HG02973 (cell line): ENCODE results near the gene FNBP1.
A peak's percentile ranks its signal among the peaks of the same experiment; 100 is the strongest.
"Not testable (repeated sequence)": the region's sequence is repeated elsewhere in the genome, so short reads cannot be mapped to it uniquely, and the experiment has no call there.

Experiments used
- ATAC-seq: cut with Tn5 transposase; IDR thresholded peaks from one replicate; pipeline ENCODE4 v1.9.1; 2021; ENCODE audit warnings: moderate library complexity; ENCODE audit not compliant: unreplicated experiment

FNBP1 gene

GRCh38 chr9:129962889-129963703, 79.9 kb downstream of the FNBP1 start:
- peak; percentile 70 for ATAC-seq

DNA sequence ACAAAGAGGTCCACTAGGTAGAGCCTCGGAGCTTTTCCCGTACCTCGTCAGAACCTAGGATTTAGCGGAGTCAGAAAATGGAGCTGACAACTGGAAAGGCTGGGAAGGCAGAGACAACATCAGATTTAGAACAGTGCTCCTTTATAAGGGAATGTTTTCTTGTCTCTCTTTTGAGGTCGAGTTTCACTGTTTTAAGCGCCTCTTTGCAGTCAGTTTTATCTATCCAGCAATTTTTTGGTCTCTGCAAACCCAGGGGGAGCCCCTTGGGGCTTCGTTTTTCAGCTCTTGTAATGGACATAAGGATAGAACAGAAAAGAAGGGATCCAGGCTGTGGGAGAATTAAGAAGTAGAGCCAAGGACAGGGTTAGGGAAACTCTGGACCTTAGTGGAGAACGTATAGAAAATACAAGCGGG, 80.5 kb downstream of the FNBP1 start:
- ATAC-seq = no peak

DNA sequence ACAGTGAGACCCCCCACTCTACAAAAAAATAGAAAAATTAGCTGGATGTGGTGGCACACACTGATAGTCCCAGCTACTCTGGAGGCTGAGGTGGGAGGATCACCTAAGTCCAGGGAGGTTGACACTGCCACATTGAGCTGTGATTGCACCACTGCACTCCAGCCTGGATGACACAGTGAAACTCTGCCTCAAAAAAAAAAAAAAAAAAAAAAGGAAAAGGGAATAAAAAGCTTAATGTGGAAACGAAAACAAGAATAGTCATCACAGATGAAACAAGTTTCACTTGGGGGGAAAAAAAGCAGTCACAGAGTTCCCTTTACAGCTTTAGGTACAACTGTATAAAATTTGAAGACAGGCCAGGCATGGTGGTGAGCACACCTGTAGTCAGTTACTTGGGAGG, 84.2 kb downstream of the FNBP1 start:
- ATAC-seq = no peak

GRCh38 chr9:129954868-129955550, 88.0 kb downstream of the FNBP1 start:
- no peak for ATAC-seq

DNA sequence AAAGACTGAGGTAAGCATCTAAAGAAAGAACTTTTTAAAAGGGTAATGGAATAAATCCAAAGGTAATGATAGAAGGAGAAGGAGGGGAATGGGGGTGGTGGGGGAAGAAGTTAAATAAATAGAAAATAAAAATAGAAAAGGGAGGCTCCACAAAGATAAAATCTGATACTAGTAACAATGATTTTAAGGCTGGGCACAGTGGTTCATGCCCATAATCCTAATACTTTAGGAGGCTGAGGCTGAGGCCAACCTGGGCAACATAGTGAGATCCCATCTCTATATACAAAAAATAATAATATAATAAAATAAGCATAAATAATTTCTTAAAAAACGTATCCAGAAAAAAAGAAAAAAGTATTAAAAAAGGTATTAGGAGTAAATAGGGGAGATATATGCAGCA, 89.3 kb downstream of the FNBP1 start:
- no peak for ATAC-seq

DNA sequence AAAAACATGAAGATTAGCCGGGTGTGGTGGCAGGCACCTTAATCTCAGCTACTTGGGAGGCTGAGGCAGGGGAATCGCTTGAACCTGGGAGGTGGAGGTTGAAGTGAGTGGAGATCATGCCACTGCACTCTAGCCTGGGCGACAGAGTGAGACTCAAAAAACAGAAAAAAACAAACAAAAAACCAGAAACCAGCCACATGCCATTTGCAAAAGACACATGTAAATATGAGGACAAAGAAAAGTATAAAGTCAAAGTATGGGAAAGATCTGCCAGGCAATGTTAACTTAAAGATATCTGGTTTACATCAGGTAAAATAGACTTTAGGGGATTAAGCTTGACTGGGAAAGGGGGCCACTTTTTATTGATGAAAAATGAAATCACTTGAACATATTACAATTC, 90.7 kb downstream of the FNBP1 start:
- ATAC-seq = no peak

GRCh38 chr9:129949821-129950220, 93.2 kb downstream of the FNBP1 start:
- no peak for ATAC-seq

DNA sequence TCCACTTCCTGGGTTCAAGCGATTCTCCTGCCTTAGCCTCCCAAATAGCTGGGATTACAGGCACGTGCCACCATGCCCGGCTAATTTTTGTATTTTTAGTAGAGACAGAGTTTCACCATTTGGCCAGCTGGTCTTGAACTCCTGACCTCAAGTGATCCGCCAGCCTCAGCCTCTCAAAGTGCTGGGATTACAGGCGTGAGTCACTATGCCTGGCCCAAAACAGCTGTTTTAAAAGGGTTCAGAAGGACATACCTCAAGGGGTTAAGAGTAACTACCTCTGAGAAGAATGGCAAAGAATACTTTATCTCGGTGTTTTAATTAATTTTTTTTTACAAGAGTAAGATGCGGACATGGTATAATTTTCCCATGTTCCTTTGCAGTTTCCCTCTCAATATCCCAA, 94.4 kb downstream of the FNBP1 start:
- ATAC-seq = not testable (repeated sequence)

DNA sequence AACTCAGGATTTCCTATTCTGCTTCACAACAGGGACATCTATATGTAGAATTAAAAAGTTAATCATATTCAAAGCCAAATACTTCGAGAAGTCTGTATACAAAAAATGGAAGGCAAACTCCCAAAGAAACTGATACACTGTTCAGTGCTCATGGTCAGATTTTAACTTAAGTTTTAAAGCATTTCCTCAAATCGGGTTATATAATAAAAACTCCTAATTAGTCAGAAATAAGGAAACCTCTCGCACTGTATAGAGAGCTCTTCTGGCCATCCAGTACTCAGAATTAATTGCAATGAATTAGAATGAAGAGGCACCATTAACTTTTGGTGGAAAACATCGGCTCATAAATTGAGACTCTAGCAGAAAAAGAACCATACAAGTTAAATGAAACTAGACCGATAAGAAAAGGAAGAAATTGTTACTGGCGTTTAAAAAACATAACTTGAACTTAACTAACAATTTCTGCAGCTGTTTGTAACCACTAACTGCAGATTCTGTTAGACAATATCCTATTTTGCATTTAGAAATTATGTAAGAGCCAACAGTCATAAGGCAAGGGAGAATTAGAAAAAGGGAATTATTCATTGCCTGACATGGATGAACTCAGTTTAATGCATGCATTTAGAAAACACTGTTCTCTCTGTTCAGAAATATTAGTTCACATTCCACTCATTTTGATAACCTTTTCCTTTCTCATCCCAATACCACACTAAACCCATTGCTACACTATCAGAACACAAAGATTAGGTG, 96.6 kb downstream of the FNBP1 start:
- ATAC-seq = no peak

GRCh38 chr9:129945314-129945713, 97.7 kb downstream of the FNBP1 start:
- no peak for ATAC-seq

DNA sequence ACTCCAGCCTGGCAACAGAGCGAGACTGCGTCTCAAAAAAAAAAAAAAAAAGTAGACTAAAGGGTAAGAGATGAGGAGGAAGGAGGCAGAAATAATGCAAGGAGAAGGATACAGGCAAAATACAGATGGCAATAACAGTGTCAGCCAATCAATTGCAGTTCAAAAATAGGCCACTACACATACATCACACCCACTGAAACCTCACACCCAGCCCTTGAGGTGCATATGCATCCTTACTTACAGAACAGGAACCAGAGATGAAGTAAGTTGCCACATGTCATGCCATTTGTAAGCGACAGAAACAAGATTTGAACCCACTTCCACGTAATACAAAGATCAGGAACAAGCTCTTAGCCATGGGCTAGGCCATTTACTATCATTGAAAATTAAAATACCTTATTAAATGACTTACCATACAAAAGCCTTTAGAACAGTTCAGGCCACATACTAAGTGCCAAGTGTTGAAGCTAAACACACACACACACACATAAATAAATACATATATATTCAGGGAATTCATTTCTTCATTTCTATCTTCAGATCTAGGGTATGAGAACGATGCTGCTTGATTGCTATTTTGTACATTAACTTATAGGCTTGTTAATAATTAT, 98.4 kb downstream of the FNBP1 start:
- no peak for ATAC-seq

GRCh38 chr9:129939431-129939830, 103.6 kb downstream of the FNBP1 start:
- ATAC-seq = no peak

DNA sequence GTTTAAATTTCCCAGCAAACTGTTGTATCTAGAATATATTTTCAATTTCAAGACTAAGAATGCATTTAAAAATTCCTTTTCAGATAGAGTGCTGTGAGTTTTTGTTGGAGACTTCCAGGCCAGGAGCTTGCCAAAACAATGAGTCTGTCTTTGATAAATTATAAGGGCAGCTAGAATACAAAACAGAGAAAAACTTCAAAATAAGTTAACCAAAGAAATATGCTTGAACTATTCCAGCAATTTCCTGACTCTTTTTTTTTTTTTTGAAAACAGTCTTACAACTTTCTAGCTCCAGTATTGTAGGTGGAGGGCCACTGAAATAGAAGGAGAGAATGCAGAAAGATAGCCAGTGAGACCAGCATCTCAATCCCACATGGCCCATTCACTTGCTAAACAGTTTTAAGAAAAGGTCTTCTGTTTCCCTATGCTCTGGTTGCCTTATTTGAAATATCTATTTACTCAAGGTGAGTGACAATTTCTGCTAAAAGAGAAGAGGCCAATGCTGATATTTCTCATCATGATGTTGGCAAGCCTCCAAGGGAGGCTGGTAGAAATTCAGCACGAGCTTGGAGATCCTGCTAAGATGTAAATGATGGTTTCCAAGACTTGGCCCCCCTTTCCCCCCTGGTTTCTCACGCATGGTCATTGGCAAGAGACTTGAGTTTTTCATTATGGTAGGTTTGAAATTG, 104.6 kb downstream of the FNBP1 start:
- ATAC-seq = no peak

DNA sequence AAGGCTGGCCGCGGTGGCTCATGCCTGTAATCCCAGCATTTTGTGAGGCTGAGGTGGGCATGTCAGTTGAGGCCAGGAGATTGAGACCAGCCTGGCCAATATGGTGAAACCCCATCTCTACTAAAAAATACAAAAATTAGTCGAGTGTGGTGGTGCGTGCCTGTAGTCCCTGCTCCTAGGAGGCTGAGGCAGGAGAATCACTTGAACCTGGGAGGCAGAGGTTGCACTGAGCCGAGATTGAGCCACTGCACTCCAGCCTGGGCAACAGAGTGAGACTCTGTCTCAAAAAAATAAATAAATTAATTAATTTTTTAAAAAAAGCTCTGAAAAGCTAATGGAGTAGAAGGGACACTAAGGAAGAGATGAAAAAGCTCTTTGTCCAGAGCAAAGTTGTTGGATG, 105.1 kb downstream of the FNBP1 start:
- ATAC-seq = not testable (repeated sequence)

DNA sequence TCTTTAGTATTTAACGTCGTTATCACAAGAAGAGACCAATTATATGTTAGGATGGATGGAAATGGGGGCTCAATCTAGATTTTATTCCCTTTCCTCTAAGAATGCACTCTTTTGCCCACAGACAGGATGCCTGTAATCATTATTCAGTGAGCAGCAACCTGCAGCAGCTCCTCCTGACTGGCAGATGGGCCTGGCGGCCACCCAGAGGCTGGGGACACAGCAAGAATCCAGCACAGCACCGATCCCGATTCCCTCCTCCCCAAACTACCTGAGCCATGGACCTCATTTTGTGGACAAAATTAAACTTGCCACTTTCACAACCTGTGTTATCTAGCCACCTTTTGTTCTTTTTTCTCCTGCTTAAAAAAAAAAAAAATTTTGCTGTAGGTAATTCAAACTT, 106.8 kb downstream of the FNBP1 start:
- no peak for ATAC-seq

DNA sequence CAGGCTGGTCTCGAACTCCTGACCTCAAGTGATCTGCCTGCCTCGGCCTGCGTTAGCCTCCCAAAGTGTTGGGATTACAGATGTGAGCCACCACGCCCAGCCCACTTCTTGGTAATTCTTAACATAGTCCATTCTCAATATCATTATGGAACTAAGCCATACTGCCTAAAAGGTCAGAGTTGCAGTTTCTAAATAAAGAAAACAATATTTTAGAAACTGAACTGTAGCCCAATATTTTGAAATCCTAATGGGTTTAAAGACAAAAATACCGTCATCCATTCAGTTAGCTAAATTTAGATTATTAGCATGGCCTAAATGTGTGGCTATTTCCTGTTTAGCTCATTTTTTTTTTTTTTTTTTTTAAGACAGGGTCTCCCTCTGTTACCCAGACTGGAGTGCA, 108.2 kb downstream of the FNBP1 start:
- ATAC-seq = no peak

DNA sequence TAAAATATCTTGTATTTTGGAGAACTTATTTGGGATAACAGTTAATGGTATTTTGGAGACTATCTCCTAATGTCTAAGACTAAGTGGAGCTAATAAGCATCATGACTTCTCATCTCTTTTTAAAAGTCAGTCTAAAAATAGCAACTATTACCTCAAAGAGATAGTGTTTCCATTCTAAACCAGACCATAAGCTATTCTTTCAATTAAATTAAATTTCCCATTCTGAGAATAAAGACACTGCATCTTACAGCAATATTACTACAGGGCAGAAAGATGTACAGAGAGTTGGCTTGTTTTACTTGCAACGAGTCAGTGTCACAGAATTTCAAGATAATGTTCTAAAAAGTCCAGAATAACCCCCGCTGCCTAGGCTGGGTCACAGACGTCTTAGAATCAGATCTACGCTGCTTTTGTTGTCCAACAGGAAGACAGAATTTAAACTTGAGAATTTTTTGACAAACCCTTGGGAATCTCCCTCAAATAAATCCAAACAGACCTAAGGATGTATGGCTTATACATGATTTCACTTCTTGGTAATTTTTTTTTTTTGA, 108.9 kb downstream of the FNBP1 start:
- ATAC-seq = no peak

GRCh38 chr9:129933185-129934040, 109.6 kb downstream of the FNBP1 start:
- ATAC-seq = no peak

DNA sequence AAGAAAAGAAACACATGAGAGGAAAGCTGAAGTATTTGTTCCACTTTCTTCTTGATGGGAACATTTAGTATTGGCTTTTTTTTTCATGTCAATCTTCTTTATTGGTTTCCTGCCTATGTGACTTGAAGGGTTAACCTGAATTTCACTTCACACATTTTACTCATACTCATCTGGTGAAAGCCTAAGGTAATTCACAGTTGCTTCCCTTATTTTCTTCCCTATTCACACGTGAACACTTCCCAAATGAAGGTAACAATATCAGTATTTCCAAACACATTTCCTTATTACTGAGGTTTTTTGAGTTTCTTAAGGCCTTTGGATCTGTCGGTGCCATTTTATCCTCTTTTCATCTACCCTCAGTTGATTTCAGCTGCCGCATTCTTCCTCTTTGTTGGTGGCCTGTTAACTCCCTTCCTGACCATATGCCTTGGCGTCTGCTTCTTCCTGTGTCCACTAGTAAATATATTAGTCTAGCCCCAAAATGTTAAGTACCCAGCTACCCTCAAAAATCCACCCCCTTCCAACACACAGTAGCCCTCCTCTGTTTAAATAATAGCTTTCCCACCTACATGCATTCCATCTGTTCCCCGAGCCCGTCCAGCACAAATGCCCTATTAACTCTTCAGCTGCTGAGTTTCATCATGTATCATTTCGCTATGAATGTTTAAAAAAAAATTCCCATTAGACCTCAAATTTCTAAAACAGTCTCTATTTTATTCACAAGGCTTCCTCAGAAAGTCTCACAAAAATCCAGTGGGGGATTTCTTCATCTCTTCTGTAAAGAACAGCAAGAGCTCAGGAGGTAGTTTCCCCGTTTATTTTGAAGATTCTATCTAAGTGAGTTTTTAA, 110.5 kb downstream of the FNBP1 start:
- ATAC-seq = no peak
